ENCODE measurements around the gene CA10.

- TF ChIP-seq CTCF (IDR thresholded peaks at IDR 0.05; ENCODE audit: poor library complexity, severe bottlenecking) (no peak), REST (IDR thresholded peaks at IDR 0.05; ENCODE audit: borderline replicate concordance) (no peak), MXI1 (conservative IDR thresholded peaks at IDR 0.05; ENCODE audit: poor library complexity, severe bottlenecking) (no peak), POLR2AphosphoS5 (IDR thresholded peaks at IDR 0.05) (no peak), EZH2 (IDR thresholded peaks at IDR 0.05; ENCODE audit: borderline replicate concordance, insufficient read depth, low read length, poor library complexity, severe bottlenecking) (no peak), EP300 (conservative IDR thresholded peaks at IDR 0.05; ENCODE audit: poor library complexity, severe bottlenecking) (no peak), TAF1 (IDR thresholded peaks at IDR 0.05; ENCODE audit: low read depth) (no peak), RAD21 (conservative IDR thresholded peaks at IDR 0.05) (no peak), SMC3 (conservative IDR thresholded peaks at IDR 0.05; ENCODE audit: poor library complexity) (no peak)
Measured at GRCh38 chr17:52178012-52178411, 19.5 kb upstream of the CA10 start.
